Ovary (tissue), 9 donors: ENCODE results near the gene ERVFRD-1. TPM values are rescaled to one million over a fixed set of nuclear protein-coding genes. Genes with fewer than 3 reads are reported as not detected.
"Not testable (repeated sequence)": the region's sequence is repeated elsewhere in the genome, so short reads cannot be mapped to it uniquely, and the experiment has no call there.

Experiments
- DNase-seq, 5 donors: peaks; one replicate each; pipeline ENCODE4 v3.0.0-alpha.2; 2019 to 2020
- H3K27ac ChIP-seq, 2 donors: fragments of 200-600 bp; one replicate each; pipeline versions ENCODE4 v1.5.1 to v1.8.0; 2019 to 2022
- H3K27me3 ChIP-seq: fragments of 200-600 bp; one replicate; pipeline ENCODE4 v1.8.0; 2022
- H3K36me3 ChIP-seq: fragments of 200-600 bp; sonication (generic); one replicate; pipeline ENCODE4 v1.5.1; 2019
- H3K4me1 ChIP-seq: one replicate; pipeline ENCODE4 v1.8.1; 2013; ENCODE audit warnings: mild to moderate bottlenecking, moderate library complexity; ENCODE audit not compliant: insufficient read depth
- H3K4me3 ChIP-seq: fragments of 200-600 bp; sonication (generic); one replicate; pipeline ENCODE4 v1.5.1; 2017
- H3K9me3 ChIP-seq, 2 donors: fragments of 200-600 bp in 1 of 2; sonication (generic) in 1 of 2; one replicate each; pipeline versions ENCODE4 v1.5.1 to v1.8.1; 2013 to 2019; ENCODE audit warnings: mild to moderate bottlenecking in 1 of 2, moderate library complexity in 1 of 2
- CTCF ChIP-seq, 3 donors: fragments of 450-650 bp in 2 of 3; fragments of 200-600 bp in 1 of 3; IDR thresholded peaks; one replicate each; pipeline versions ENCODE4 v1.5.1 to v1.8.0; 2016 to 2022; ENCODE audit warnings: antibody characterized with exemption in 3 of 3, mild to moderate bottlenecking in 1 of 3
- EP300 ChIP-seq: sonication (generic); formaldehyde crosslinking; IDR thresholded peaks from one replicate; pipeline ENCODE4 v1.6.1; 2017; ENCODE audit warnings: antibody characterized with exemption
- POLR2A ChIP-seq: fragments of 450-650 bp; IDR thresholded peaks from one replicate; pipeline ENCODE4 v1.6.1; 2017; ENCODE audit warnings: antibody characterized with exemption, mild to moderate bottlenecking, moderate library complexity
- WGBS, 3 donors: extraction: QIAGEN DNeasy Blood & Tissue Kit in 1 of 3; methylation state at CpG; one replicate each; pipeline versions ENCODE4 v1.1.5 to v1.1.7; 2013 to 2017; 5-methylcytosine and 5-hydroxymethylcytosine counted together
- intact Hi-C, 4 donors: fragments of 100-400 bp; cut with DNase I; formaldehyde crosslinking; loops; one replicate each; pipeline versions ENCODE4 v1.11.0 to v1.15.1; 2022 to 2023
- polyA plus RNA-seq, 2 donors: library from polyadenylated mRNA; stranded (reverse); fragments of 200-250 nt in 1 of 2; fragments of 350-450 nt in 1 of 2; fragmentation: Illumina TruSeq in 1 of 2; extraction: RNeasy Lipid Tissue Mini Kit (QIAGEN cat#74804) in 1 of 2; gene quantifications; one replicate each; pipeline ENCODE4 v1.2.3, GENCODE V29; 2013 to 2014
- total RNA-seq, 7 donors: library from RNA; depleted of rRNA in 2 of 7; stranded (reverse); fragments of >200 nt in 2 of 7; fragmentation: NEBNext Ultra II Directional in 3 of 7; extraction: Animal tissue kit (Norgen Biotek cat#: 25700) in 3 of 7; gene quantifications; one replicate each; pipeline versions ENCODE4 v1.1.0 to v1.2.4, GENCODE V29; 2016 to 2023
- donor health status: DM: no; HTN: no; CAD: no; lungs with moderate emphysema.
- donor health status: DM: no; HTN: no; CAD: no.
- donor health status: Bipolar disorder and iron deficiency.
- donor health status: DM: yes; HTN: yes; CAD: no.
- donor health status: DM: no; HTN: no; CAD: no.
- donor health status: DM: yes; HTN: yes; CAD: no.

Gene ERVFRD-1
- total and polyA plus RNA-seq, 9 donors = 0.05 to 0.78 (median 0.12) TPM; not detected in 6

DNA sequence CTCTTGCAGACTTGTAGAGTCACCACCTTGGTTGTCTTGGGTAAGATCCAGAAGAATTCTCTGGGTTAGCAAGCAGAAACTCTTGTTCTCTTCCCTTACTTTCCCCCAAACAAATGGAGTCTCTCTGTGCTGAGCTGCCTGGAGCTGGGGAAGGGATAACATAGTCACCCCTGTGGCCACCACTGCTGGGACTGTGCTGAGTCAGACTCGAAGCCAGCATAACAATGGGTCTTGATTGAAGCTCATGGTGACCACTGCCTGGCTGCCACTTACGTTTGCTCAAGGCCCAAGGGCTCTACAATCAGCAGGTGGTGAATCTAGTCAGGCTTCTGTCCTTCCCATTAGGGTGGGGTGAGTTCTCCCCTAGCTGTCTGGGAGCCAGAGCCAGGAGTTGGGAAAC is 15.4 kb upstream of the ERVFRD-1 start:
- WGBS, 3 donors = 82 to 91% (median 91%) methylated on average over 2 of the region's 2 CpGs
- no peak for DNase-seq
- Histone ChIP-seq H3K27me3 (no peaks in the 10 kb centered on the region), H3K4me1 (peaks cover 5% of the 10 kb centered on the region), H3K9me3 (no peaks in the 10 kb centered on the region), H3K4me3 (no peak overlapping the region), H3K27ac (no peak overlapping the region), H3K36me3 (no peaks in the 10 kb centered on the region)
- intact Hi-C loops = no loop called here
- no peak for TF ChIP-seq POLR2A

DNA sequence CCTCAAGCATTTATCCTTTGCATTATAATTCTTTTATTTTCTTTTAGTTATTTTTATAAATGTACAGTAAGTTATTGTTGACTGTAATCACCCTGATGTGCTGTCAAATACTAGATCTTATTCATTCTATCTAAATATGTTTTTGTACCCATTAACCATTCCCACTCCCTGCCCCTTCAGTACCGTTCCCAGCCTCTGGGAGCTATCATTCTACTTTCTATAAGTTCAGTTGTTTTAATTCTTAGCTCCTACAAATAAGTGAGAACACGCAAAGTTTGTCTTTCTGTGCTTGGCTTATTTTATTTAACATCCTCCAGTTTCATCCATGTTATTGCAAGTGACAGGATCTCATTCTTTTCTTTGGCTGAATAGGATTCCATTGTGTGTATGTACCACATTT is 12.5 kb upstream of the ERVFRD-1 start:
- Histone ChIP-seq H3K9me3 (no peaks in the 10 kb centered on the region), H3K4me1 (peaks cover 9% of the 10 kb centered on the region), H3K36me3 (no peaks in the 10 kb centered on the region), H3K4me3 (no peak overlapping the region), H3K27me3 (no peaks in the 10 kb centered on the region), H3K27ac (no peak overlapping the region)
- no peak for DNase-seq
- intact Hi-C loops = no loop called here
- WGBS, 3 donors = 90 to 95% (median 91%) methylated on average over 2 of the region's 2 CpGs
- no peak for TF ChIP-seq EP300
- no peak for TF ChIP-seq POLR2A

GRCh38 chr6:11122380-11122779 is 10.9 kb upstream of the ERVFRD-1 start:
- WGBS, 3 donors = 84 to 88% (median 86%) methylated on average over 1 of the region's 1 CpG
- H3K36me3 ChIP-seq = no peaks in the 10 kb centered on the region
- no peak overlapping the region for H3K27ac ChIP-seq
- no peak overlapping the region for H3K4me3 ChIP-seq
- no peak for DNase-seq
- intact Hi-C loops = no loop called here
- no peaks in the 10 kb centered on the region for H3K27me3 ChIP-seq
- peaks cover 9% of the 10 kb centered on the region for H3K4me1 ChIP-seq
- H3K9me3 ChIP-seq = no peaks in the 10 kb centered on the region
- TF ChIP-seq POLR2A (no peak), CTCF (IDR thresholded peaks at IDR 0.05) (no peak), EP300 (no peak)

DNA sequence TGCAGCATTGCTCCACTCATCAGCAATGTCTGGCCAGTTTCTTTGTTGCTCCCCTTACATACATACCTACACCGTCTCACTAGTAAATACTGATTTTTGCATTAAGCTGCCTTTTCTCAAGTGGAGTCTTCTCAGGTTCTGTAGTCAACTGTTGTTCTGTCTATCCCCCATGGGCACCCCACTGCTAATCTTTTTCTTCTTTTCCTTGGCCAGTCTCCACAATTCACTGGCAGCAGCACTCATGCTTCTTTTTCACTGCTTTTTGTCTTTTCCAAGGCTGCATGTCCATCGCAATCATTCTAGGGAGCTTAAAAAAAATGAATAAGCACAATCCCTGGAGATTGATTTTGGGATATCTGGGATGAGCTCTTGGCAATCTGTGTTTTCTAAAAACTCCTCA is 10.3 kb upstream of the ERVFRD-1 start:
- intact Hi-C loops = no loop called here
- no peak overlapping the region for H3K4me3 ChIP-seq

GRCh38 chr6:11120271-11121005 is 8.9 kb upstream of the ERVFRD-1 start:
- Histone ChIP-seq H3K4me1 (peaks cover 9% of the 10 kb centered on the region), H3K4me3 (no peak overlapping the region), H3K9me3 (no peaks in the 10 kb centered on the region), H3K27ac (no peak overlapping the region), H3K27me3 (no peaks in the 10 kb centered on the region), H3K36me3 (no peaks in the 10 kb centered on the region)
- WGBS, 3 donors = 77 to 86% (median 82%) methylated on average over 4 of the region's 4 CpGs
- TF ChIP-seq CTCF (IDR thresholded peaks at IDR 0.05) (no peak), EP300 (no peak), POLR2A (no peak)
- no peak for DNase-seq
- intact Hi-C loops = no loop called here

More for the DNA sequence above, 10.3 kb upstream of the ERVFRD-1 start:
- Histone ChIP-seq H3K36me3 (no peaks in the 10 kb centered on the region), H3K27me3 (no peaks in the 10 kb centered on the region), H3K27ac (no peak overlapping the region), H3K4me1 (peaks cover 9% of the 10 kb centered on the region), H3K9me3 (no peaks in the 10 kb centered on the region)
- DNase-seq = no peak
- TF ChIP-seq CTCF (IDR thresholded peaks at IDR 0.05) (no peak), EP300 (no peak), POLR2A (no peak)
- 50 to 58% (median 55%) methylated on average over 2 of the region's 2 CpGs for WGBS, 3 donors

GRCh38 chr6:11115808-11116536 is 4.4 kb upstream of the ERVFRD-1 start:
- H3K4me1 ChIP-seq, H3K27me3 ChIP-seq, H3K36me3 ChIP-seq, H3K4me3 ChIP-seq, DNase-seq, intact Hi-C loops, H3K9me3 ChIP-seq, H3K27ac ChIP-seq: not testable (repeated sequence)
- WGBS, 3 donors = 93 to 96% (median 95%) methylated on average over 11 of the region's 11 CpGs
